ENCODE measurements around the gene ADAMTSL3. TPM values are rescaled to one million over a fixed set of nuclear protein-coding genes. Genes with fewer than 3 reads are reported as not detected.

Gene ADAMTSL3
- total RNA-seq, 1 donor: 2.0 TPM

DNA sequence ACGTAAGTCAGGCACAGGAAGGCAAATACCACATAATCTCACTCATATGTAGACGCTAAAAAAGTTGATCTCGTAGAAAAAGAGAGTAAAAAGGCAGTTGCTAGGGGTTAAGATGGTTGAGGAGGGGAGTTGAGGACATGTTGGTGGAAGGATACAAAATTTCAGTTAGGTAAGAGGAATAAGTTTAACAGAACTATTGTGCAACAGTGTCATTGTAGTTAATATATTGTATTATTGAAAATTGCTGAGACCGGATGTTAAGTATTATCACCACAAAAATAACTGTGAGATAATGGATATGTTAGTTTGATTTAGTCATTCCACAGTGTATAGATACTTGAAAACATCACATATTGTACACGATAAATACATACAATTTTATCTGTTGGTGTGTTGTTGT, 139.1 kb downstream of the ADAMTSL3 start:
- no peak for DNase-seq (ENCODE audit: low read depth)
- TF ChIP-seq, protein P1, sequence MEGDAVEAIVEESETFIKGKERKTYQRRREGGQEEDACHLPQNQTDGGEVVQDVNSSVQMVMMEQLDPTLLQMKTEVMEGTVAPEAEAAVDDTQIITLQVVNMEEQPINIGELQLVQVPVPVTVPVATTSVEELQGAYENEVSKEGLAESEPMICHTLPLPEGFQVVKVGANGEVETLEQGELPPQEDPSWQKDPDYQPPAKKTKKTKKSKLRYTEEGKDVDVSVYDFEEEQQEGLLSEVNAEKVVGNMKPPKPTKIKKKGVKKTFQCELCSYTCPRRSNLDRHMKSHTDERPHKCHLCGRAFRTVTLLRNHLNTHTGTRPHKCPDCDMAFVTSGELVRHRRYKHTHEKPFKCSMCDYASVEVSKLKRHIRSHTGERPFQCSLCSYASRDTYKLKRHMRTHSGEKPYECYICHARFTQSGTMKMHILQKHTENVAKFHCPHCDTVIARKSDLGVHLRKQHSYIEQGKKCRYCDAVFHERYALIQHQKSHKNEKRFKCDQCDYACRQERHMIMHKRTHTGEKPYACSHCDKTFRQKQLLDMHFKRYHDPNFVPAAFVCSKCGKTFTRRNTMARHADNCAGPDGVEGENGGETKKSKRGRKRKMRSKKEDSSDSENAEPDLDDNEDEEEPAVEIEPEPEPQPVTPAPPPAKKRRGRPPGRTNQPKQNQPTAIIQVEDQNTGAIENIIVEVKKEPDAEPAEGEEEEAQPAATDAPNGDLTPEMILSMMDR (IDR thresholded peaks at IDR 0.05; ENCODE audit: insufficient read depth, low read length): no peak
- H3K4me3 ChIP-seq (ENCODE audit: low read depth, low read length): no peak overlapping the region

DNA sequence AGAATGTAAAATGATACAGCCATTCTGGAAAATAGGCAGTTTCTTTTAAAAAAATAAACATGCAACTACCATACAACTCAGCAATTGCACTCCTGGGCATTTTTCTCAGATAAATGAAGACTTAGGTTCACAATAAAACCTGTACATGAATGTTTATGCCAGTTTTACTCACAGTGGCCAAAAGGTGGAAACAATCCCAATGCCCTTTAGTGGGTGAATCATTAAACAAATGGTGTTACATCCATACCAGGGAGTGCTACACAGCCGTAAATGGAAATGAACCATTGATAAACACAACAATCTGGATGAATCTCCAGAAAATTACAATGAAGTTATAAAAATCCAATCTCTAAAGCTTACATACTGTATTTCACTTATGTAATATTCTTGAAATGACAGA, 140.3 kb downstream of the ADAMTSL3 start:
- H3K4me3 ChIP-seq (ENCODE audit: low read depth, low read length): no peak overlapping the region
- TF ChIP-seq, protein P1 (IDR thresholded peaks at IDR 0.05; ENCODE audit: insufficient read depth, low read length): no peak
- no peak for DNase-seq (ENCODE audit: low read depth)

DNA sequence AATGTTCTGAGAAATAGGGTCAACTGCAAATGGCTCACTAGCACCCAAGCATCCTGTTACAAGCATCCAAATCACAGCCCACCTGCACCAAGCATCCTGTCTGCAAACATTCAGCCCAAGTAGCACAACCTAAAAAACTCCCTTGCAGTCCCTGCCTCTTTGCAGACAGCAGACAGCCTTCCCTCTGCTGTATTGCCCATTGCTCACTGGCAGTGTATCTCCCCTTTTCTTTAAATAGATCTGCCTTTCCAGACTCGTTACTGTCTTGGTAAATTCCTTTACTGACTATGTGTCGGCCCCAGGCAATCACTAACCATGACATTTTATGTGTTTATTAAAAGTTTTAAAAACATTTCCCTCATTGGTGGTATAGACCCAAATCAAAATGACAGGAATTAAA, 155.4 kb downstream of the ADAMTSL3 start:
- DNase-seq (ENCODE audit: low read depth): no peak
- H3K4me3 ChIP-seq (ENCODE audit: low read depth, low read length): no peak overlapping the region
- TF ChIP-seq, protein P1 (IDR thresholded peaks at IDR 0.05; ENCODE audit: insufficient read depth, low read length): no peak

DNA sequence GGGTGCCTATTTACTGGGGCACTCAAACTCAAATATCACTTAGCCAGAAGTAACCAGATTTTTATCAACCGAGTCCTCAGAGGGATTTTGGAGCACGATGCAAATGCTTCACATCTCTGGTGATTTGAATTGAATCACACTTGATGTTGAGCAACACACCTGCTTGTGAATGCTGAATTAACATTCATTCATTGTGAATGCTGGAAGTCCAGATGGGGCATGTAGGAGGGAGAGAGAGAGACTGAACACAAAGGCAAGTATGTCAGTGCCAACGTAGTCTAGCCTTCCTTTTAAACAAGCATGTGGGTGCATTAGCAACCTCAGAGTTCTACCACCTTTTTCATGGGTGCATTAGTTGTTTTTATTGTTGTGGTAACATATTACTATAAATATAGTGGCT, 156.2 kb downstream of the ADAMTSL3 start:
- H3K4me3 ChIP-seq (ENCODE audit: low read depth, low read length): no peak overlapping the region
- TF ChIP-seq, protein P1 (IDR thresholded peaks at IDR 0.05; ENCODE audit: insufficient read depth, low read length): no peak
- no peak for DNase-seq (ENCODE audit: low read depth)

DNA sequence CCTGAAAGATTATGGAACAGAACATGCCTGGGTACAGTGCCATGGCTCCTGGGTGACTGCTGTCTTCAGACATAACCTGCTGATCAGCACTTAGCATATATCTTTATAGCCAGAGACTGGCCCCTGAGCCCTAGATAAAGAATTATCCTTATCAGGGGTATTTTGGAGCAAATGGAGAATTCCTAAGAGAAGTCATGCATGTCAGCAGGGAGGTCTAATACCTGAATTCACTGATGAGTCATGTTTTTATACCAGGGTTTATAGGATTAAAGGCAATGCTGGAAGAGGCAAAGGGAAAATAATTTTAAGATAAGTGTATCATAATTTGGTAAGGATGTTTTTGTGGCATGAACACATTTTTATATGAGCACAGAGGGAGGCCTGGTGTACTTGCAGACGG, 159.8 kb downstream of the ADAMTSL3 start:
- TF ChIP-seq, protein P1 (IDR thresholded peaks at IDR 0.05; ENCODE audit: insufficient read depth, low read length): no peak
- DNase-seq (ENCODE audit: low read depth): no peak
- no peak overlapping the region for H3K4me3 ChIP-seq (ENCODE audit: low read depth, low read length)

DNA sequence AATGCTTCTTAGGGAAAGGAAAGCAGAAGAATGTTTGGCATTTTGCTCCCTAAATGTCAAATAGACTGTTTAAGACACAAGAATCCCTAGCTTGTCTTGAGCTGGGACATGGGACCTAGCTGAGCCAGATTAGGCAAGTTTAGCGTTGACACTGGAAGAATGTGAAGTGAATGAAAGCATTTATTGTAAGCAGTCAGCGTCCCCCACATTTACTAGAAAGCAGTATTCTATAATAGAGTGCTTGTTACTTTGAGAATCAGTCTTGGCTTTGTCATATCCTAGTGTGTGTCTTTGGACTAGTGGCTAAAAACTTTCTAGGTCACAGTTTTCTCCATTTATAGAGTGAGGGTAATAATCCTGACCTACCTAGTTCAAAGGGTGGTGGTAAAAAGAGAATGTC, 161.6 kb downstream of the ADAMTSL3 start:
- no peak for DNase-seq (ENCODE audit: low read depth)
- TF ChIP-seq, protein P1 (IDR thresholded peaks at IDR 0.05; ENCODE audit: insufficient read depth, low read length): no peak
- H3K4me3 ChIP-seq (ENCODE audit: low read depth, low read length): no peak overlapping the region

DNA sequence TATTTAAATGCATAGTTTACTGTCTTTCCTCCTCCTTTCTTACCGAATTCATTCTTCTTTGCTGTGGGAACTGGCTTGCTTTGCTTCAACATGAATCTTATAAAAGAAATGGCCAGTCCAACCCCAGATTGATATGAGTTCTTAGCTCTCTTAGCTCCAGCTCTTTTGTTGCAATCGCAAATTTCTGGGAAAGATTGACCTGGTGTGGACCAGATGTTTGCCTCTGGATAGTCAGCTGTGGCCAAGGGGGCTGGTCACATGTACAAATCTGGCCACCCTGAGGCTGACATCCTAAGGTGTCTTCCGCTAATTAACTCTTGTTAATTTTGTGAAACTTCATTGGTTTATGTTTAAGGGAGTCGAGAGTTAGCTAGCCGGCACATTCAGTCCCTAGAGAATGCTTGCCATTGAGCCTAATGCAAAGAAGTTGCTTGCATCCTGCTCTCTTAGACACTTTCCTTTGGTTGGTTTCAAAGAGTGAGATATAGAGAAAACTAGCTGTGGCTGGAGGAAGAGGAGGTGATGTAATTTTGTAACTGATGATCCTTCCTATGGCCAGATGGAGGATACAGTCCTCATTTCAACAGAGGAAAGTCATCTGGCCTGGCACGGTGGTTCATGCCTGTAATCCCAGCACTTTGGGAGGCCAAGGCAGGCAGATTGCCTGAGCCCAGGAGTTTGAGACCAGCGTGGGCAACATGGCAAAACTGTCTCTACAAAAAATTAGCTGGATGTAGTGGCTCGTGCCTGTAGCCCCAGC, 162.4 kb downstream of the ADAMTSL3 start:
- no peak for DNase-seq (ENCODE audit: low read depth)
- no peak overlapping the region for H3K4me3 ChIP-seq (ENCODE audit: low read depth, low read length)
- TF ChIP-seq, protein P1 (IDR thresholded peaks at IDR 0.05; ENCODE audit: insufficient read depth, low read length): no peak

Data from fibroblast of the aortic adventitia (primary cell).